Measurements from ENCODE around the gene JAZF1.

GRCh38 chr7:27781188-27781587, 399.4 kb downstream of the JAZF1 start:
- TF ChIP-seq CTCF (IDR thresholded peaks at IDR 0.05) (no peak), POLR2A (IDR thresholded peaks at IDR 0.05) (no peak)
